Gastroesophageal sphincter (tissue), 2 donors: ENCODE data around the gene HMGB1.

Experiments used
- POLR2A ChIP-seq, 2 donors: fragments of 450-650 bp; IDR thresholded peaks; one replicate each; pipeline ENCODE4 v1.6.1; 2017; ENCODE audit warnings: antibody characterized with exemption in 2 of 2, mild to moderate bottlenecking in 2 of 2, moderate library complexity in 1 of 2
- POLR2AphosphoS5 ChIP-seq: sonication (generic); formaldehyde crosslinking; IDR thresholded peaks from one replicate; pipeline ENCODE4 v1.6.1; 2017; ENCODE audit warnings: antibody characterized with exemption

GRCh38 chr13:30466358-30466714 lies 600 bp upstream of the HMGB1 start:
- TF ChIP-seq POLR2A (IDR thresholded peaks at IDR 0.05) = no peak
- no peak for TF ChIP-seq POLR2AphosphoS5
